Mucosa of rectum (tissue), 2 donors: ENCODE measurements around the gene HNRNPM.

Experiments used
- H3K27ac ChIP-seq, 2 donors: one replicate each; pipeline ENCODE4 v1.7.0; 2013; ENCODE audit warnings: inconsistent platforms in 2 of 2, low read depth in 2 of 2, low read length in 2 of 2
- H3K27me3 ChIP-seq, 2 donors: one replicate each; pipeline ENCODE4 v1.7.0; 2013; ENCODE audit warnings: low read length in 2 of 2; ENCODE audit not compliant: control insufficient read depth in 2 of 2, insufficient read depth in 2 of 2
- H3K36me3 ChIP-seq, 2 donors: one replicate each; pipeline ENCODE4 v1.7.0; 2013; ENCODE audit warnings: low read length in 2 of 2; ENCODE audit not compliant: control insufficient read depth in 2 of 2, insufficient read depth in 2 of 2
- H3K4me1 ChIP-seq, 2 donors: one replicate each; pipeline ENCODE4 v1.7.0; 2013; ENCODE audit warnings: low read length in 2 of 2, mild to moderate bottlenecking in 1 of 2; ENCODE audit not compliant: control insufficient read depth in 2 of 2, insufficient read depth in 2 of 2
- H3K4me3 ChIP-seq, 2 donors: one replicate each; pipeline ENCODE4 v1.7.0; 2013; ENCODE audit warnings: low read length in 2 of 2
- H3K9ac ChIP-seq, 2 donors: one replicate each; pipeline ENCODE4 v1.7.0; 2013; ENCODE audit warnings: low read length in 2 of 2, low read depth in 1 of 2, mild to moderate bottlenecking in 1 of 2
- H3K9me3 ChIP-seq, 2 donors: one replicate each; pipeline ENCODE4 v1.7.0; 2013; ENCODE audit warnings: low read length in 2 of 2; ENCODE audit not compliant: control insufficient read depth in 2 of 2
- donor health status: healthy.
- donor health status: Normal muscosa, but diverticular disease.

HNRNPM gene

GRCh38 chr19:8531470-8531869 is 86.7 kb downstream of the HNRNPM start:
- H3K9me3 ChIP-seq, result no peaks in the 10 kb centered on the region
- H3K27ac ChIP-seq, result no peak overlapping the region
- no peak overlapping the region for H3K9ac ChIP-seq
- no peak overlapping the region for H3K4me3 ChIP-seq
- H3K27me3 ChIP-seq, result no peaks in the 10 kb centered on the region
- H3K36me3 ChIP-seq, result peaks cover 0 to 18% of the 10 kb centered on the region in 2 donors
- H3K4me1 ChIP-seq, result peaks cover 6 to 11% of the 10 kb centered on the region in 2 donors

- H3K4me3 ChIP-seq, result no peak overlapping the region
- peaks cover 0 to 7% of the 10 kb centered on the region in 2 donors for H3K4me1 ChIP-seq
- peaks cover 0 to 14% of the 10 kb centered on the region in 2 donors for H3K36me3 ChIP-seq
- H3K9me3 ChIP-seq, result no peaks in the 10 kb centered on the region
- H3K9ac ChIP-seq, result no peak overlapping the region
- H3K27me3 ChIP-seq, result no peaks in the 10 kb centered on the region
- H3K27ac ChIP-seq, result no peak overlapping the region
These were observed 87.5 kb downstream of the HNRNPM start for GRCh38 chr19:8532225-8532624.

GRCh38 chr19:8536282-8536681 is 91.5 kb downstream of the HNRNPM start:
- H3K36me3 ChIP-seq, result peaks cover 0 to under 1% of the 10 kb centered on the region in 2 donors
- H3K9me3 ChIP-seq, result no peaks in the 10 kb centered on the region
- no peak overlapping the region for H3K9ac ChIP-seq
- H3K4me3 ChIP-seq, result no peak overlapping the region
- no peak overlapping the region for H3K27ac ChIP-seq
- H3K27me3 ChIP-seq, result no peaks in the 10 kb centered on the region
- no peaks in the 10 kb centered on the region for H3K4me1 ChIP-seq

- Histone ChIP-seq H3K27ac (no peak overlapping the region), H3K4me1 (no peaks in the 10 kb centered on the region), H3K27me3 (no peaks in the 10 kb centered on the region), H3K4me3 (no peak overlapping the region), H3K36me3 (no peaks in the 10 kb centered on the region), H3K9me3 (no peaks in the 10 kb centered on the region), H3K9ac (no peak overlapping the region)
These were observed 92.3 kb downstream of the HNRNPM start for GRCh38 chr19:8537099-8537498.
